Neuronal stem cell (in vitro differentiated cells): ENCODE measurements around the gene EHMT1.

Experiments used
- DNase-seq: peaks from one replicate; pipeline ENCODE4 v3.0.0-alpha.2; 2013; ENCODE audit warnings: low spot score
- H2AFZ ChIP-seq: one replicate; pipeline ENCODE4 v1.6.1; 2013; ENCODE audit warnings: mild to moderate bottlenecking, low read length, inconsistent platforms
- H2AK5ac ChIP-seq: 2 replicates; pipeline ENCODE4 v1.6.1; 2013; ENCODE audit warnings: low read depth, mild to moderate bottlenecking, inconsistent platforms, low read length, moderate library complexity, mixed read lengths
- H2BK120ac ChIP-seq: 2 replicates; pipeline ENCODE4 v1.6.1; 2013; ENCODE audit warnings: low read depth, mild to moderate bottlenecking, inconsistent platforms, low read length, moderate library complexity, mixed read lengths
- H2BK12ac ChIP-seq: one replicate; pipeline ENCODE4 v1.6.1; 2013; ENCODE audit warnings: low read length, inconsistent platforms
- H2BK15ac ChIP-seq: 2 replicates; pipeline ENCODE4 v1.6.1; 2013; ENCODE audit warnings: mild to moderate bottlenecking, low read length, inconsistent platforms, mixed read lengths
- H2BK5ac ChIP-seq: one replicate; pipeline ENCODE4 v1.6.1; 2013; ENCODE audit warnings: inconsistent platforms, mild to moderate bottlenecking, low read length, moderate library complexity
- H3K14ac ChIP-seq: one replicate; pipeline ENCODE4 v1.6.1; 2013; ENCODE audit warnings: low read length, inconsistent platforms
- H3K18ac ChIP-seq: 2 replicates; pipeline ENCODE4 v1.6.1; 2013; ENCODE audit warnings: low read length, inconsistent platforms
- H3K23ac ChIP-seq: 2 replicates; pipeline ENCODE4 v1.6.1; 2013; ENCODE audit warnings: low read depth, mild to moderate bottlenecking, mixed read lengths, low read length, inconsistent platforms; ENCODE audit not compliant: poor library complexity
- H3K27ac ChIP-seq: replicated peaks from 3 replicates; pipeline ENCODE4 v1.5.1; 2013; ENCODE audit warnings: low read length, inconsistent platforms
- H3K27me3 ChIP-seq, 3 experiments: 2 replicates each; pipeline ENCODE4 v1.6.1; 2013; ENCODE audit warnings: low read length in 3 of 3, mild to moderate bottlenecking in 2 of 3, inconsistent platforms in 1 of 3, low read depth in 1 of 3, mixed read lengths in 1 of 3, moderate library complexity in 1 of 3; ENCODE audit not compliant: control insufficient read depth in 3 of 3, insufficient read depth in 3 of 3
- H3K36me3 ChIP-seq, 2 donors: replicated peaks in 1 of 2; 2 replicates each; pipeline ENCODE4 v1.6.1; 2013; ENCODE audit warnings: low read length in 2 of 2; ENCODE audit not compliant: control insufficient read depth in 2 of 2, insufficient read depth in 2 of 2
- H3K4ac ChIP-seq: 2 replicates; pipeline ENCODE4 v1.6.1; 2013; ENCODE audit warnings: inconsistent platforms, mild to moderate bottlenecking, low read length, moderate library complexity
- H3K4me1 ChIP-seq, 2 donors: 1 replicate in 1 of 2; 2 replicates in 1 of 2; pipeline ENCODE4 v1.6.1; 2013; ENCODE audit warnings: low read length in 2 of 2, low read depth in 1 of 2; ENCODE audit not compliant: control insufficient read depth in 2 of 2, insufficient read depth in 1 of 2
- H3K4me2 ChIP-seq: one replicate; pipeline ENCODE4 v1.6.1; 2013; ENCODE audit warnings: mild to moderate bottlenecking, low read length, inconsistent platforms; ENCODE audit not compliant: insufficient read depth, poor library complexity, severe bottlenecking
- H3K4me3 ChIP-seq, 2 donors: 2 replicates each; pipeline ENCODE4 v1.5.1; 2013; ENCODE audit warnings: low read length in 2 of 2, mild to moderate bottlenecking in 2 of 2, inconsistent platforms in 1 of 2, moderate library complexity in 1 of 2
- H3K79me1 ChIP-seq: one replicate; pipeline ENCODE4 v1.6.1; 2013; ENCODE audit warnings: low read depth, mild to moderate bottlenecking, inconsistent platforms, low read length, moderate library complexity
- H3K9ac ChIP-seq: one replicate; pipeline ENCODE4 v1.6.1; 2013; ENCODE audit warnings: mild to moderate bottlenecking, low read depth, low read length, inconsistent platforms; ENCODE audit not compliant: poor library complexity
- H3K9me3 ChIP-seq, 2 donors: replicated peaks in 1 of 2; 2 replicates each; pipeline versions ENCODE3 to v1.6.1; 2013; ENCODE audit warnings: low read length in 2 of 2, mild to moderate bottlenecking in 2 of 2, inconsistent platforms in 1 of 2, low read depth in 1 of 2, mixed read lengths in 1 of 2, moderate library complexity in 1 of 2; ENCODE audit not compliant: control insufficient read depth in 2 of 2, insufficient read depth in 1 of 2
- H4K8ac ChIP-seq: one replicate; pipeline ENCODE4 v1.6.1; 2013; ENCODE audit warnings: low read depth, mild to moderate bottlenecking, inconsistent platforms, low read length, moderate library complexity
- H4K91ac ChIP-seq: one replicate; pipeline ENCODE4 v1.6.1; 2013; ENCODE audit warnings: low read length, low read depth, mild to moderate bottlenecking, inconsistent platforms; ENCODE audit not compliant: poor library complexity
- WGBS, 2 donors: extraction: QIAGEN DNeasy Blood & Tissue Kit; methylation state at CpG; one replicate each; pipeline ENCODE4 v1.1.7; 2013; ENCODE audit warnings: missing lambda C conversion rate in 2 of 2, mixed read lengths in 1 of 2; ENCODE audit not compliant: insufficient read length in 2 of 2, insufficient replicate concordance in 1 of 2; ENCODE audit errors: extremely low coverage in 2 of 2; 5-methylcytosine and 5-hydroxymethylcytosine counted together

Gene EHMT1

DNA sequence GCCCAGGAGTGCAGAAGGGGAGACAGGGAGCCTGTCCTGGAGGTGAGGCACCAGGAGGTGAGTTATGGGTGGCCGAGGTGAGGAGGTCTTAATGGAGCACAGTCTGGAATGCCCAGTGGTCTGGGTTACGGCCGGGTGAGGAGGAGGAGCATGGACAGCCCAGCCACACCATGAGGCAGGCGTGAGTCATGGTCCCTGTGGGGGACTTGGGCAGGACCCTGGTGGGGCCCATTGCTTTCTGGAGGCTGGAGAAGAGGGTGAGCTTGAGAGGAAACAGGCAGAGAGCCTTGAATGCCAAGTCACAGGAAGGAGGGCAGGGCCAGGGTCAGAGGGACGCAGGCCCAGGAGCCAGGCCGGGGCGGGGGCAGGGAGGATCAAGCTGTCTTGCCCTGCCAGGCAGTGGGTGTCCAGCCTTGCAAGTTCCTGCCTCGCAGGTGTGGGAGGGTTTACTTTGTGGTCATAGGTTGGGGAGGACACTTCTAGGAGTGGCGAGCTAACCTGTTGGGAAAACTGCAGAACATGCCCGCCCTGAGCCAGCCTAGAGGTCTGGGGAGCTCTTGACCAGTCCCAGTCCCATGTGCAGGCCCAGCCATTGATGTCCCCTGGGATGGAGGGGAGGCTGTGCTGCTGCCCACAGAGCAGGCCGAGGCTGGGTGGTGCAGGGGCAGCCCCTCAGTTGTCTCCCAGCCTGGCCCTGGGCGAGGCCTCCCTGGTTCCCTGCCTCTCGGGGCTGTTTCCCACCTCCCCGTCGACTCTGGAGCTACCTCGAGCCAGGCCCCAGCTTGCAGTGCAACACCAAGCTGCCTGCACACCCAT lies 261.6 kb downstream of the EHMT1 start:
- Histone ChIP-seq H4K91ac (no peak overlapping the region), H3K23ac (no peak overlapping the region), H3K9me3 (peaks cover 8 to 18% of the 10 kb centered on the region in 2 donors), H3K14ac (peak overlapping the region; percentile 56), H3K4me1 (peaks cover 2% of the 10 kb centered on the region in 2 donors), H4K8ac (no peak overlapping the region), H3K27ac (no peak overlapping the region), H2BK12ac (no peak overlapping the region), H3K27me3 (peaks cover 0 to 25% (median 19%) of the 10 kb centered on the region in 3 experiments), H2AFZ (no peak overlapping the region), H3K79me1 (peaks cover 2% of the 10 kb centered on the region), H3K4me2 (no peak overlapping the region), H2BK5ac (no peak overlapping the region), H3K36me3 (no peaks in the 10 kb centered on the region), H3K4me3 (no peak overlapping the region), H2BK120ac (no peak overlapping the region), H3K4ac (no peak overlapping the region), H2AK5ac (no peak overlapping the region), H2BK15ac (no peak overlapping the region), H3K9ac (no peak overlapping the region), H3K18ac (no peak overlapping the region)
- no CpG with 5 or more reads among the region's 16 CpGs for WGBS, 2 donors
- DNase-seq, result no peak

DNA sequence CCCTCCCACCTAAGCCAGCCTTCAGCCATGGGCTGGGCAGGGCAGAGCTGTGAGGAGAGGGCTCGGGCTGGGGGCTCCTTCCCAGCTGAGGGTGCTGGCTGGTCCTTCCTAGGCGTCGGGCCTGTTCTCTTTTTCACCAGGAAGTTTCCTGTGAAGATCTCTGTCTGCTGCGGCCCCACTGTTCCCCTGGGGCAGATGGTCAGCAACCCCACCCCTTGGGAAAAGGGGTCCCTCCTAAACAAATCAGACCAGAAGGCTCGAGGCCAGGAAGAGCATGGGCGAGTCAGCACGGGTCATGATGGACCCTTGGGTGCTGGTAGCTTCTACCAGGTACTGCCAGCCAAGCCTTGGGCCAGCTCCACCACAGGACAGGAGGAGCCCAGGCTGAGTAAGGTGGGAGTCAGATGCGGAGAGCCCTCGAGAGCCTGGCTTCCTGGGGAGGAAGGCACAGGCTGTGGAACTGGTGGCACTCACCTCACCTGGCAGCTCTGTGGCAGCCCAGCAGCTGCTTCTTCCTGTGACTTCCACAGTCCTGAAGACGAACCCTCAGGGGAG lies 262.2 kb downstream of the EHMT1 start:
- H3K9me3 ChIP-seq, result peaks cover 8 to 14% of the 10 kb centered on the region in 2 donors
- H3K4me2 ChIP-seq, result no peak overlapping the region
- no peak overlapping the region for H2AFZ ChIP-seq
- H3K18ac ChIP-seq, result no peak overlapping the region
- H2BK12ac ChIP-seq, result no peak overlapping the region
- no peak overlapping the region for H3K23ac ChIP-seq
- no peak overlapping the region for H2BK120ac ChIP-seq
- no peak overlapping the region for H2BK15ac ChIP-seq
- peaks cover 2% of the 10 kb centered on the region in 2 donors for H3K4me1 ChIP-seq
- peaks cover 0 to 18% (median 14%) of the 10 kb centered on the region in 3 experiments for H3K27me3 ChIP-seq
- no peak overlapping the region for H4K91ac ChIP-seq
- H4K8ac ChIP-seq, result no peak overlapping the region
- no peak overlapping the region for H2BK5ac ChIP-seq
- H3K36me3 ChIP-seq, result no peaks in the 10 kb centered on the region
- no peak overlapping the region for H2AK5ac ChIP-seq
- no peak overlapping the region for H3K9ac ChIP-seq
- no peak for DNase-seq
- peak overlapping the region; percentile 56 for H3K14ac ChIP-seq
- no peak overlapping the region for H3K27ac ChIP-seq
- no CpG with 5 or more reads among the region's 10 CpGs for WGBS, 2 donors
- H3K4me3 ChIP-seq, result no peak overlapping the region
- peaks cover 2% of the 10 kb centered on the region for H3K79me1 ChIP-seq
- H3K4ac ChIP-seq, result no peak overlapping the region

DNA sequence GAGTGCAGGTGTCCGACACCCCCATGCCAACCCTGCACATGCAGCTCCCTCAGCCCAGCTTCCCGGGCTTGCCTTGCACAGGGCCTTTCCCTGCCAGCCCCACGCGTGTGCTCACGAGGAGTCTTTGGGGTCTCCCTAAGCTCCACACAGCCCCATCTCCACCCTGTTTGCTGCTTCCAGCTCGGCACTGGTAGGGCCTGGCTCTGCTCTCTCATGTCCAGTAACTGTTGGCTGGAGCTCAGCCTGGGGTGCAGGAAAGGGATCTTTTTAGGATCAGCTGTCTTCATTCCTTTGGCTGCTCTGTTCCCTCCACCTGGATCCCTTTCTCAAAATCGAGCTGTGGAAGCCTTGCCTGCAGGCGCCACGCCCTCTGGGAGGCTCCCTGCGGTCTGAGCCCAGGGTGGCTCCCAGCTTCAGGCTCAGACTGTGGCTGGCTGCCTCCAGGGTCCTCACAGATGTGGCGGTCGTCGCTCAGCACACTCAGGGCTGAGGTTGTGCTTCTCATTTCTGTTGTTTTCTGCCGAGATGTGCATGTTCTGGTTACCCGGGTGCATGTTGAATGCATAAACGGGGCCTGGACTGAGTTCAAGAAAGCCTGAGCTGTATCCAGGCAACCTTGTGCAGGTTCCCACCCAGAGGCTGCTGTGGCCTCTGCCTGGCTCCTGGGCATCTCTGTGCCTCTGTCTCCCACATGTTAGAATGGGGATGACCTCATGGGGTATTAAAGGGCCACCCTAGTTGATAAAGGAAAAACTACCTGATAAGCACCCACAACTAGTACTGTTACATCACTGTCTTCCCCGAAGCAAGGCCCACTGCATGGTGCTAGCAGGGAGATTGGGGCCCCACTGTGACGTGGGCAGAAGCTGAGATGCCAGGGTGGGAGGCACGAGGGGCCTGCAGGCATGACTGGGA lies 263.0 kb downstream of the EHMT1 start:
- Histone ChIP-seq H2AK5ac (no peak overlapping the region), H3K4ac (no peak overlapping the region), H4K91ac (no peak overlapping the region), H4K8ac (no peak overlapping the region), H3K4me1 (peaks cover 2% of the 10 kb centered on the region in 2 donors), H3K4me3 (peak overlapping the region in 1 of 2 donors; percentile 65), H3K14ac (no peak overlapping the region), H3K23ac (no peak overlapping the region), H3K36me3 (no peaks in the 10 kb centered on the region), H3K9ac (no peak overlapping the region), H2BK120ac (no peak overlapping the region), H3K9me3 (peaks cover 2 to 9% of the 10 kb centered on the region in 2 donors), H3K18ac (no peak overlapping the region), H3K79me1 (peaks cover 2% of the 10 kb centered on the region), H2BK15ac (no peak overlapping the region), H3K27me3 (peaks cover 0 to 10% (median 9%) of the 10 kb centered on the region in 3 experiments), H3K4me2 (no peak overlapping the region), H2BK5ac (no peak overlapping the region), H3K27ac (no peak overlapping the region), H2AFZ (no peak overlapping the region), H2BK12ac (no peak overlapping the region)
- WGBS, 2 donors, result no CpG with 5 or more reads among the region's 19 CpGs
- DNase-seq, result no peak

DNA sequence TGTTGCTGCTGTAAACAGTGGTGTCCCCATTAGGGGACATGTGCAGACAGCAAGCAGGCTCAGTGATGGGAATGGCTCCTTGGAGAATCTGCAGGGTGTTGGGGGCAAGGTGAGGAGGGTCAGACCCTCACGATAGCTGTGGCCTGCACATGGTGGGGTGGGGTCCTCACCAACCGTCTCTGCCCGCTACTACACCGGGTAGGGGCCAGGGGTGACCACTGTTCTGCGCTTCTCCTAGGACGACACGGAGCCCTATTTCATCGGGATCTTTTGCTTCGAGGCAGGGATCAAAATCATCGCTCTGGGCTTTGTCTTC lies 263.7 kb downstream of the EHMT1 start:
- Histone ChIP-seq H3K23ac (no peak overlapping the region), H2BK15ac (no peak overlapping the region), H3K4ac (no peak overlapping the region), H3K14ac (peak overlapping the region; percentile 56), H3K4me2 (no peak overlapping the region), H3K36me3 (no peaks in the 10 kb centered on the region), H2AFZ (no peak overlapping the region), H3K9me3 (peaks cover 0 to 7% of the 10 kb centered on the region in 2 donors), H2BK120ac (no peak overlapping the region), H3K4me3 (peak overlapping the region in 1 of 2 donors; percentile 65), H3K18ac (no peak overlapping the region), H2BK12ac (no peak overlapping the region), H3K27ac (no peak overlapping the region), H3K4me1 (peaks cover 2% of the 10 kb centered on the region in 2 donors), H3K9ac (no peak overlapping the region), H3K79me1 (peaks cover 2% of the 10 kb centered on the region), H2BK5ac (no peak overlapping the region), H3K27me3 (peaks cover 0 to 4% (median 4%) of the 10 kb centered on the region in 3 experiments), H4K8ac (no peak overlapping the region), H2AK5ac (no peak overlapping the region), H4K91ac (no peak overlapping the region)
- DNase-seq, result no peak
- no CpG with 5 or more reads among the region's 10 CpGs for WGBS, 2 donors
